Hematopoietic multipotent progenitor cell treated with erythropoietin and hydrocortisone succinate and interleukin-3 and kit ligand, for 15 days (in vitro differentiated cells): ENCODE measurements around the gene ZNF574.

ENCODE experiments used
- DNase-seq: peaks from one replicate; pipeline ENCODE4 v3.0.0-alpha.2; 2015; ENCODE audit warnings: low spot score

ZNF574 gene

GRCh38 chr19:42102877-42103276 lies 26.9 kb downstream of the ZNF574 start:
- no peak for DNase-seq

- DNase-seq, result no peak
Observed at GRCh38 chr19:42105368-42105767, 29.4 kb downstream of the ZNF574 start.

- DNase-seq, result peak; percentile 80
Observed at GRCh38 chr19:42108527-42109389, 32.8 kb downstream of the ZNF574 start.

- no peak for DNase-seq
Observed at GRCh38 chr19:42109896-42110295, 33.9 kb downstream of the ZNF574 start.

- DNase-seq, result no peak
Observed at GRCh38 chr19:42110658-42111057, 34.7 kb downstream of the ZNF574 start.

- DNase-seq, result no peak
Observed at GRCh38 chr19:42111384-42111783, 35.4 kb downstream of the ZNF574 start.

GRCh38 chr19:42111811-42112210 lies 35.8 kb downstream of the ZNF574 start:
- DNase-seq, result no peak

GRCh38 chr19:42113641-42114348 lies 37.8 kb downstream of the ZNF574 start:
- no peak for DNase-seq

GRCh38 chr19:42114412-42114811 lies 38.4 kb downstream of the ZNF574 start:
- DNase-seq, result no peak

- no peak for DNase-seq
Observed at GRCh38 chr19:42115219-42115618, 39.3 kb downstream of the ZNF574 start.

GRCh38 chr19:42115705-42116104 lies 39.7 kb downstream of the ZNF574 start:
- no peak for DNase-seq

GRCh38 chr19:42116308-42117075 lies 40.5 kb downstream of the ZNF574 start:
- DNase-seq, result no peak

GRCh38 chr19:42117076-42117475 lies 41.1 kb downstream of the ZNF574 start:
- DNase-seq, result no peak

GRCh38 chr19:42120276-42120980 lies 44.5 kb downstream of the ZNF574 start:
- no peak for DNase-seq

- DNase-seq, result no peak
Observed at GRCh38 chr19:42121036-42121621, 45.2 kb downstream of the ZNF574 start.

- no peak for DNase-seq
Observed at GRCh38 chr19:42121656-42122069, 45.7 kb downstream of the ZNF574 start.

- no peak for DNase-seq
Observed at GRCh38 chr19:42122691-42123607, 47.0 kb downstream of the ZNF574 start.

GRCh38 chr19:42123765-42124164 lies 47.8 kb downstream of the ZNF574 start:
- DNase-seq, result no peak

GRCh38 chr19:42124386-42124901 lies 48.5 kb downstream of the ZNF574 start:
- DNase-seq, result no peak

- DNase-seq, result no peak
Observed at GRCh38 chr19:42125536-42125935, 49.6 kb downstream of the ZNF574 start.
